ENCODE data around the gene NEK1. TPM values are rescaled to one million over a fixed set of nuclear protein-coding genes. Genes with fewer than 3 reads are reported as not detected.

NEK1 gene
- total RNA-seq, 1 experiment from 2014 or later, result 8.7 TPM

DNA sequence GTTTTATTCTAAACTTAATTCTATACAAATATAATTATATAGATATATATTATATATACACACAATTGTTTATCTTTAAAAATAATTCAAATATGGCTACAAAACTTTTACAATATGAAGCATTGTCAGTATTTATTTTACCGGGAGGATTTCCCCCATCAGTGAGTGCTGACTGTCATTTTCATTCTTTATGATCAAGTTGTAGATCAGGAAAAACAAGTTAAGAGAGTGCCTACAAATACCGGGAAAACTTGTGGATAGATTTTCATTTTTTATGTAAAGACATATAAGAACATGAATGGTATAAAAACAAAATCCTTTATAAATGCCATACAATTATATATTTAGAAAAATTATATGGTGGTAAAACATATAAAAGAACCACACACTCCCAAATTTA, 45.8 kb upstream of the NEK1 start:
- Histone ChIP-seq H3K4me3 (ENCODE audit: low read depth, low read length) (no peak overlapping the region), H3K27me3 (replicated peaks; ENCODE audit: control insufficient read depth, insufficient read depth, low read length) (no peaks in the 10 kb centered on the region), H3K4me1 (peaks cover 20% of the 10 kb centered on the region), H3K36me3 (ENCODE audit: control insufficient read depth, insufficient read depth, low read length) (no peaks in the 10 kb centered on the region), H3K9me3 (no peaks in the 10 kb centered on the region)
- DNase-seq, result no peak
- H3K27me3 Mint-ChIP-seq (ENCODE audit: insufficient read depth, unreplicated experiment), result no peaks in the 10 kb centered on the region
- ChIA-PET CTCF (no interaction called here), POLR2A (interaction anchor here (3.2 kb wide), 1 partner anchor 38 kb away, joined by 19 read pairs; the partner anchor contains the start of gene CLCN3)
- no peaks in the 10 kb centered on the region for H3K4me1 Mint-ChIP-seq (ENCODE audit: low read depth, unreplicated experiment)
- intact Hi-C loops (cut with micrococcal nuclease; ENCODE audit: unreplicated experiment), result no loop called here
- H3K4me3 Mint-ChIP-seq (ENCODE audit: unreplicated experiment), result no peak overlapping the region
- H3K27ac Mint-ChIP-seq (ENCODE audit: unreplicated experiment), result peak overlapping the region; percentile 98
- H3K36me3 Mint-ChIP-seq (ENCODE audit: insufficient read depth, unreplicated experiment), result peaks cover 9% of the 10 kb centered on the region
- TF ChIP-seq, protein P1, sequence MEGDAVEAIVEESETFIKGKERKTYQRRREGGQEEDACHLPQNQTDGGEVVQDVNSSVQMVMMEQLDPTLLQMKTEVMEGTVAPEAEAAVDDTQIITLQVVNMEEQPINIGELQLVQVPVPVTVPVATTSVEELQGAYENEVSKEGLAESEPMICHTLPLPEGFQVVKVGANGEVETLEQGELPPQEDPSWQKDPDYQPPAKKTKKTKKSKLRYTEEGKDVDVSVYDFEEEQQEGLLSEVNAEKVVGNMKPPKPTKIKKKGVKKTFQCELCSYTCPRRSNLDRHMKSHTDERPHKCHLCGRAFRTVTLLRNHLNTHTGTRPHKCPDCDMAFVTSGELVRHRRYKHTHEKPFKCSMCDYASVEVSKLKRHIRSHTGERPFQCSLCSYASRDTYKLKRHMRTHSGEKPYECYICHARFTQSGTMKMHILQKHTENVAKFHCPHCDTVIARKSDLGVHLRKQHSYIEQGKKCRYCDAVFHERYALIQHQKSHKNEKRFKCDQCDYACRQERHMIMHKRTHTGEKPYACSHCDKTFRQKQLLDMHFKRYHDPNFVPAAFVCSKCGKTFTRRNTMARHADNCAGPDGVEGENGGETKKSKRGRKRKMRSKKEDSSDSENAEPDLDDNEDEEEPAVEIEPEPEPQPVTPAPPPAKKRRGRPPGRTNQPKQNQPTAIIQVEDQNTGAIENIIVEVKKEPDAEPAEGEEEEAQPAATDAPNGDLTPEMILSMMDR (IDR thresholded peaks at IDR 0.05; ENCODE audit: insufficient read depth in 1 of 2, low read depth in 1 of 2, low read length in 1 of 2, severe bottlenecking in 1 of 2, unreplicated experiment in 1 of 2), result no peak
- no TSS peak for BruUV-seq (replicated peaks)
- no peaks in the 10 kb centered on the region for H3K9me3 Mint-ChIP-seq (ENCODE audit: unreplicated experiment)

DNA sequence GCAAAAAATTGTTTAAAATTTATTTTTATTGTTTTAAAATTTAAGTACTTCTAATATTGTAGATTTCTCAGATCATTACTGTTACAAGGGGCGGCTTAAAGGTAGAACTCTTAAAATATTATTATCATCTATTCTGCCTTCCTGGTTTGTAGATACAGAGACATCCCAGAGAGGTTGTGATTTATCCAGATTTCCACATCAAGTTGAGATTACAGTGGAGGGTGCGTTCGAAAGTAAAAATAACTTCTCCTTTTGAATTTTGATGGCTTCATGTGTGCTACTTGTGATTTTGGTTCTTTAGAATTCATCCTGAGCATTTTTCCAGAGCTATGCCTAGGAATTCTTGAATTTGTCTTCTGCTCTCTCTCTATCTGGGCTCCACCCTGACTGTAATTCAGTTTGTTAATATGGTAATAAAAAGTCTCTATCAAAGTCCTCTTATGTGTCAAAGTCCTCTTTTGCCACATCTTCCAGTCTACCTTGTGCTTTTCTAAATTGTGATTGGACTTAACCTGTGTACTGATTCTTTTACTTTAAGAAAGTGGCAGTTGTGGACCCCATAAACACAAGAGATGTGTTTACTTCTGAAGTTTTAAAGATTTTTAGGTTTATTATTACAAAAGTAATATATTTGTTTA, 45.2 kb upstream of the NEK1 start:
- H3K9me3 ChIP-seq, result no peaks in the 10 kb centered on the region
- Mint-ChIP-seq H3K4me1 (ENCODE audit: low read depth, unreplicated experiment) (no peaks in the 10 kb centered on the region), H3K36me3 (ENCODE audit: insufficient read depth, unreplicated experiment) (peaks cover 9% of the 10 kb centered on the region), H3K9me3 (ENCODE audit: unreplicated experiment) (no peaks in the 10 kb centered on the region), H3K27ac (ENCODE audit: unreplicated experiment) (no peak overlapping the region), H3K4me3 (ENCODE audit: unreplicated experiment) (no peak overlapping the region), H3K27me3 (ENCODE audit: insufficient read depth, unreplicated experiment) (no peaks in the 10 kb centered on the region)
- ChIA-PET CTCF (no interaction called here), POLR2A (no interaction called here)
- no peaks in the 10 kb centered on the region for H3K36me3 ChIP-seq (ENCODE audit: control insufficient read depth, insufficient read depth, low read length)
- no peaks in the 10 kb centered on the region for H3K27me3 ChIP-seq (replicated peaks; ENCODE audit: control insufficient read depth, insufficient read depth, low read length)
- BruUV-seq (replicated peaks), result no TSS peak
- DNase-seq, result no peak
- no peak overlapping the region for H3K4me3 ChIP-seq (ENCODE audit: low read depth, low read length)
- peaks cover 20% of the 10 kb centered on the region for H3K4me1 ChIP-seq
- TF ChIP-seq, protein P1 (IDR thresholded peaks at IDR 0.05; ENCODE audit: insufficient read depth in 1 of 2, low read depth in 1 of 2, low read length in 1 of 2, severe bottlenecking in 1 of 2, unreplicated experiment in 1 of 2), result no peak
- intact Hi-C loops (cut with micrococcal nuclease; ENCODE audit: unreplicated experiment), result no loop called here

DNA sequence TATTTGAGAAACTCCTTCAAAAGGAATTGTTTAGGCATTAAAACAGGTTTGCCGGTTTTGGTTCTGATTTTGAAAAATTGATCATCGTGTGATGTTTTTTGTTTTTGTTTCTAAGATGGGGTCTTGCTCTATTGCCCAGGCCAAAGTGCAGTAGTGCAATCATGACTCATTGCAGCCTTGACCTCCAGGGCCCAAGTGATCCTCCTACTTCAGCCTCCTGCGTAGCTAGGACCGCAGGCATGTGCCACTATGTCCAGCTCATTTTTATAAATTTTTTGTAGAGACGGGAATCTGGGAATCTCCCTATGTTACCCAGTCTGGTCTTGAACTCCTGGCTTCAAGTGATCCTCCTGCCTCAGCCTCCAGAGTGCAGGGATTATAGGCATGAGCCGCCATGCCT, 43.0 kb upstream of the NEK1 start:
- DNase-seq, result no peak
- H3K9me3 Mint-ChIP-seq (ENCODE audit: unreplicated experiment), result no peaks in the 10 kb centered on the region
- H3K4me1 Mint-ChIP-seq (ENCODE audit: low read depth, unreplicated experiment), result no peaks in the 10 kb centered on the region
- ChIA-PET CTCF (no interaction called here), POLR2A (no interaction called here)
- H3K27me3 ChIP-seq (replicated peaks; ENCODE audit: control insufficient read depth, insufficient read depth, low read length), result no peaks in the 10 kb centered on the region
- H3K36me3 ChIP-seq (ENCODE audit: control insufficient read depth, insufficient read depth, low read length), result no peaks in the 10 kb centered on the region
- no peak overlapping the region for H3K4me3 ChIP-seq (ENCODE audit: low read depth, low read length)
- no peaks in the 10 kb centered on the region for H3K9me3 ChIP-seq
- intact Hi-C loops (cut with micrococcal nuclease; ENCODE audit: unreplicated experiment), result no loop called here
- H3K36me3 Mint-ChIP-seq (ENCODE audit: insufficient read depth, unreplicated experiment), result peaks cover 8% of the 10 kb centered on the region
- no peak overlapping the region for H3K4me3 Mint-ChIP-seq (ENCODE audit: unreplicated experiment)
- TF ChIP-seq, protein P1 (IDR thresholded peaks at IDR 0.05; ENCODE audit: insufficient read depth in 1 of 2, low read depth in 1 of 2, low read length in 1 of 2, severe bottlenecking in 1 of 2, unreplicated experiment in 1 of 2), result no peak
- peaks cover 20% of the 10 kb centered on the region for H3K4me1 ChIP-seq
- no TSS peak for BruUV-seq (replicated peaks)
- H3K27ac Mint-ChIP-seq (ENCODE audit: unreplicated experiment), result no peak overlapping the region
- H3K27me3 Mint-ChIP-seq (ENCODE audit: insufficient read depth, unreplicated experiment), result no peaks in the 10 kb centered on the region
